Activated naive CD4-positive, alpha-beta T cell treated with anti-CD3 and anti-CD28 coated beads, Interleukin-2, amount 50 U/mL, for 72 hours (primary cell): ENCODE measurements around the gene AFG3L2. TPM values are rescaled to one million over a fixed set of nuclear protein-coding genes. Genes with fewer than 3 reads are reported as not detected.
"Not testable (repeated sequence)": the region's sequence is repeated elsewhere in the genome, so short reads cannot be mapped to it uniquely, and the experiment has no call there.

Experiments used
- ATAC-seq, 2 donors: fragments of 150-1000 bp; cut with Tn5 transposase; 2 replicates each; pipeline ENCODE4 v1.10.0; 2021; ENCODE audit warnings: mild to moderate bottlenecking in 2 of 2, moderate library complexity in 2 of 2
- DNase-seq, 2 donors: peaks; one replicate each; pipeline ENCODE4 v3.0.0; 2021 to 2022; ENCODE audit warnings: low spot score in 2 of 2
- H3K27ac Mint-ChIP-seq, 2 donors: one replicate each; pipeline ENCODE4 v1.8.0; 2022; ENCODE audit warnings: mild to moderate bottlenecking in 2 of 2, mixed read lengths in 2 of 2
- H3K36me3 Mint-ChIP-seq, 2 donors: one replicate each; pipeline ENCODE4 v1.8.0; 2022; ENCODE audit warnings: mixed read lengths in 2 of 2
- H3K9me3 Mint-ChIP-seq, 2 donors: one replicate each; pipeline ENCODE4 v1.8.0; 2022; ENCODE audit warnings: mixed read lengths in 2 of 2
- total RNA-seq, 2 donors: library from RNA; stranded (reverse); gene quantifications; one replicate each; pipeline ENCODE4 v1.2.3, GENCODE V29; 2022

Gene AFG3L2
- total RNA-seq: 10 to 100 TPM; 36.8 to 52.3 TPM

- Mint-ChIP-seq H3K27ac (peak within 1 kb of the TSS; percentile 88 to 93), H3K36me3 (peaks cover 5 to 22% of the 10 kb centered on the region in 2 donors), H3K9me3 (no peaks in the 10 kb centered on the region)
- DNase-seq: peak; percentile 99 to 100
- peak; percentile 85 to 91 for ATAC-seq
Measured at GRCh38 chr18:12376754-12377555, at the start of gene AFG3L2. Gene AFG3L2, minus strand, starts transcription at chr18:12377227. Its CDS starts 145 bp downstream, at chr18:12377082.

GRCh38 chr18:12424252-12424651 is 47.2 kb upstream of the AFG3L2 start:
- DNase-seq: no peak
- Mint-ChIP-seq H3K36me3 (no peaks in the 10 kb centered on the region), H3K27ac (no peak overlapping the region), H3K9me3 (no peaks in the 10 kb centered on the region)
- no peak for ATAC-seq

- no peaks in the 10 kb centered on the region for H3K9me3 Mint-ChIP-seq
- H3K27ac Mint-ChIP-seq: no peak overlapping the region
- ATAC-seq: no peak
- H3K36me3 Mint-ChIP-seq: no peaks in the 10 kb centered on the region
- no peak for DNase-seq
Measured at GRCh38 chr18:12423820-12424219, 46.8 kb upstream of the AFG3L2 start.

DNA sequence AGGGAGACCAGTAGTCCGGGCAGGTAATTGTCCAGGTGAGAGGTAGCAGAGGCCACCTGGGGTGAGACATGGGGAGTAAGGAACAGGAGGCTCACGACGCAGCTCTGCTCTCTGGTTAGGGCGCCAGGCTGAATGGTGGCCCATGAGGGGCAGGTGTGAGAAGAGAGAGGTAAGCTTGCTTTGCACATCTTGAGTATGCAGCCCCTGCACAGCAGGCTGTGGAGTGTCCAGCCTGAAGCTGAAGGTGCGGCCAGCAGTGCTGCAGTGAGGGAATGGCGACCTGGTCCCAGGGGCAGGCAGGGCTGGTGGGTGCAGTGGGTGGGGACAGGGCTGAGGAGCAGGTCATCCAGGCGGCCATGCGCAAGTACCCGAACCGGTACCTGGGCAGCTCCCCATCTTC is 46.4 kb upstream of the AFG3L2 start:
- H3K27ac Mint-ChIP-seq: peak overlapping the region in 1 of 2 donors; percentile 29
- ATAC-seq: no peak
- H3K9me3 Mint-ChIP-seq: no peaks in the 10 kb centered on the region
- no peak for DNase-seq
- H3K36me3 Mint-ChIP-seq: peaks cover 0 to 3% of the 10 kb centered on the region in 2 donors

- no peak for ATAC-seq
- H3K27ac Mint-ChIP-seq: peak overlapping the region in 1 of 2 donors; percentile 29
- DNase-seq: no peak
- no peaks in the 10 kb centered on the region for H3K9me3 Mint-ChIP-seq
- peaks cover 0 to 5% of the 10 kb centered on the region in 2 donors for H3K36me3 Mint-ChIP-seq
Measured at GRCh38 chr18:12422936-12423335, 45.9 kb upstream of the AFG3L2 start.

DNA sequence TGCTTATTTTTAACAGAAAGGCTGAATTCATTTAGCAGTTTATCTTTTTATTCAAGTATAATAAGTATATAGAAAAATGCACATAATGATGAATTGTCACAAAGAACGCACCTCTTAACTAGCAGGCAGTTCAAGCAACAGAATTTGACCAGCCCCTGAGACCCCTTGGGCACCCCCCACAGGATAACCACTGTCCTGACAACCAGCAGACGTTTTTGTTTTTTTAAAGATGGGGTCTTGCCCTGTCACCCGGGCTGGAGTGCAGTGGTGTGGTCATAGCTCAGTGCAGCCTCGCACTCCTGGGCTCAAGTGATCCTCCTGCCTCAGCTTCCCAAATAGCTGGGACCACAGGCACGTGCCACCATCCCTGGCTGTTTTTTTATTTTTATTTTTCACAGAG is 44.7 kb upstream of the AFG3L2 start:
- no peak overlapping the region for H3K27ac Mint-ChIP-seq
- DNase-seq: no peak
- no peak for ATAC-seq
- no peaks in the 10 kb centered on the region for H3K9me3 Mint-ChIP-seq
- H3K36me3 Mint-ChIP-seq: peaks cover 0 to 5% of the 10 kb centered on the region in 2 donors

DNA sequence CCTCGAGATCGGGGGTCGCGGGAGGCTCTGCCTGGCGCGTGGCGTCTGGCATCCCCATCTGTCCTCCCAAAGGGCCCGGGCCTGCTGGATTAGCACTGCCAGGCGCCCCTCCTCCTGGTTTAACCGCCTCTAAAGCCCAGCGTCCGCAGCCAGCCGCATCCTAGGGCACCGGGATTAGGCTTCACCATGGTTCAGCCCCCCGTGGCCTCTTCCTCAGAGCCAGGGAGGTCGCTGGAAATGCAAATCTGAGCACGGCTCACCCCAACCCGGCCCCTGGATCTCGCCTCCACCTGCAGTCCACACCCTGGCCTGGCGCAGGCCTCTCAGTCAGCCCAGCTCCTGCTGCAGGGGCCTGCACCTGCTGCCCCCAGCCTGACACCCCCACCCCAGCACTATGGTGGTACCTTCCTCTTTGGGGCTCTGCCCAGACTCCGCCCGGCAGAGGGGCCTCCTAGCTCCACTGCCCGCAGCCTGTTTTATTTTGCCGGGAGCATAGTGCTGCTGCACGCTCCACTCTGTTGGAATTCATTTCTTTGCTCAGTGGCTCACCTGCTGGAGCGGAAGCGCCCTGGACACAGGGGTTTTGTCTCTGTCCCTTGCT is 43.9 kb upstream of the AFG3L2 start:
- no peaks in the 10 kb centered on the region for H3K9me3 Mint-ChIP-seq
- peak overlapping the region in 1 of 2 donors; percentile 72 for H3K27ac Mint-ChIP-seq
- ATAC-seq (no peak), DNase-seq (no peak)
- peaks cover 0 to 5% of the 10 kb centered on the region in 2 donors for H3K36me3 Mint-ChIP-seq

GRCh38 chr18:12417687-12418086 is 40.7 kb upstream of the AFG3L2 start:
- DNase-seq: no peak
- ATAC-seq: no peak
- Mint-ChIP-seq H3K9me3 (no peaks in the 10 kb centered on the region), H3K36me3 (peaks cover 0 to 5% of the 10 kb centered on the region in 2 donors), H3K27ac (no peak overlapping the region)

- DNase-seq (no peak), ATAC-seq (no peak)
- Mint-ChIP-seq H3K9me3 (no peaks in the 10 kb centered on the region), H3K27ac (no peak overlapping the region), H3K36me3 (peaks cover 0 to 5% of the 10 kb centered on the region in 2 donors)
Measured at GRCh38 chr18:12416098-12416729, 39.2 kb upstream of the AFG3L2 start.

DNA sequence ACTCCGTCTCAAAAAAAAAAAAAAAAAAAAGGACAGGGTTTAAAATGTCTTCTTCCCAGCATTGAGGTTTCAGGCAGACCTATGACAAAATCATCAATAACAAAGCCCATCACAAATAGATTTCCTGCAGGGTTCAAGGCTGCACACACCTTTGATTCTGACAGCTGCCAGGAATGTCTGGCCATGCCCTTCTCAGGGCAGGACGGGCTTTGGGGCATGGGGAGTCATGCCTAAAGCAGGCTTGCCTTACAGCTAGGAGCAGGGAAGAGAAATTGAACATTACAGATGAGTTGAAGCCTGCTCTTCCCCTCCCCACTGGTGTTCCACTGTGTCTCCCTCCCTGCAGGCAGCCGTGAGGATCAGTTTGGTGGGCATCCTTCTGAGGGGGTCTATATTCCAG is 34.4 kb upstream of the AFG3L2 start:
- no peak for ATAC-seq
- no peaks in the 10 kb centered on the region for H3K9me3 Mint-ChIP-seq

GRCh38 chr18:12410747-12411146 is 33.7 kb upstream of the AFG3L2 start:
- not testable (repeated sequence) for H3K27ac Mint-ChIP-seq, H3K9me3 Mint-ChIP-seq, ATAC-seq, DNase-seq, H3K36me3 Mint-ChIP-seq

More for the DNA sequence above, 34.4 kb upstream of the AFG3L2 start:
- no peak overlapping the region for H3K27ac Mint-ChIP-seq
- H3K36me3 Mint-ChIP-seq: no peaks in the 10 kb centered on the region
- no peak for DNase-seq

GRCh38 chr18:12410081-12410481 is 33.1 kb upstream of the AFG3L2 start:
- no peak for ATAC-seq
- H3K9me3 Mint-ChIP-seq: no peaks in the 10 kb centered on the region
- DNase-seq: no peak
- H3K27ac Mint-ChIP-seq: no peak overlapping the region
- H3K36me3 Mint-ChIP-seq: no peaks in the 10 kb centered on the region

GRCh38 chr18:12409469-12409868 is 32.4 kb upstream of the AFG3L2 start:
- Mint-ChIP-seq H3K36me3 (no peaks in the 10 kb centered on the region), H3K9me3 (no peaks in the 10 kb centered on the region), H3K27ac (no peak overlapping the region)
- DNase-seq (no peak), ATAC-seq (no peak)

- ATAC-seq (peak in 1 of 2 donors; percentile 4), DNase-seq (no peak)
- H3K27ac Mint-ChIP-seq: no peak overlapping the region
- no peaks in the 10 kb centered on the region for H3K9me3 Mint-ChIP-seq
- H3K36me3 Mint-ChIP-seq: no peaks in the 10 kb centered on the region
Measured at GRCh38 chr18:12408247-12408869, 31.3 kb upstream of the AFG3L2 start.

DNA sequence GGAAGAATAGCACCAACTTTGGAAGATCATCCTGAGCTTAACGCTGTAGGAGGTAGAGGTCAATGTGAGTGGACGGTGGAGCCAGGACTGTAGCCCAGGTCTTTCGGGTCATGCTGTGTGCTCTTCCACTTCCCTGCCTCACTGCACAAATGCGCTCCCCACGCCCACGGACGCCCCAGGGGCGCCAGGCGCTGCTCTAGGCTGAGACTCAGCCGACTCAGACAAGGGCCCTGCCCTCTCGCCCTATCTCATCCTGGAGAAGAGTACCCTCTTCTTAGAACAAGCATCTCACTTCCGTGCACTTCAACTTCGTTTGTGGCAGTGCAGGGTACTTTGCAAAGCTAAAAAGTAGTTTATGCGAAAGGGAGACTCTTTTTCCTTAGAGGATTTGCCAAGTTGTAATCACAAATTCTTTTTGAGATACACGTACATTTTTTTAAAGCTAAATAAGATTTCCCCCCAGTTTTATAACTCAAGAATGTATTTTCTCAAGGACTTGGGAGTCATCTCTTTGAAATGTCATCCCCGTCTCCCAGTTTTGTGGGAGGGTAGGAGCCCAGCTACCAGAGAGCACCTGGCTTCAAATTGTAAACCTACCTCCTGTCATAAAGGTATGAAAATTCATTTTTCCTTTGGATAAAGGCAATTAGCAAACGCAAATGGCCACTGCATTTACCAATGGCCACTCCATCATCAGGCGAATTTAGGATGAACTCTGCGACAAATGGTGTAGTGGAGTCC is 29.5 kb upstream of the AFG3L2 start:
- Mint-ChIP-seq H3K27ac (no peak overlapping the region), H3K9me3 (no peaks in the 10 kb centered on the region), H3K36me3 (no peaks in the 10 kb centered on the region)
- DNase-seq (no peak), ATAC-seq (no peak)

GRCh38 chr18:12405066-12405465 is 28.0 kb upstream of the AFG3L2 start:
- ATAC-seq (no peak), DNase-seq (no peak)
- Mint-ChIP-seq H3K9me3 (no peaks in the 10 kb centered on the region), H3K36me3 (no peaks in the 10 kb centered on the region), H3K27ac (no peak overlapping the region)
